ENCODE data around the gene NHERF2.
A peak's percentile ranks its signal among the peaks of the same experiment; 100 is the strongest.

NHERF2 gene

DNA sequence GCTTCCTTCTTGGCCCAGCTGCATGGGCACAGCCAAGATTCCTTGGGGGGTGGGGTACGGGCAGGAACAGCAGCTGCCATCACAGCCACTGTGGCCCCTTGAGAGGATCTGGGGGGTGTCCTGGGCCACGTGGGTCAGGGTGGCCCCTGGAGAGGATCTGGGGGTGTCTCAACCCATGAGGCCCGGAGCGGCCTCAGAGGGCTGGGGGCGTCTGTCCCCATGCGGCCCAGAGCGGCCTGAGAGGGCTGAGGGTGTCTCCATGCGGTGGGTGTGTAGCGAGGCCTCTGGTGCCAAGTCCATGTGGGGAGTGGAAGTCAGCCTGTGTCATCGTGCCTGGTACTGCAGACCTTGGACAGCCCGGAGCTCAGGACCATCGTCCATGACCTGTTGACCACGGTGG lies 34.8 kb downstream of the NHERF2 start:
- Mint-ChIP-seq H3K4me1 (no peaks in the 10 kb centered on the region), H3K27ac (no peak overlapping the region), H3K4me3 (no peak overlapping the region), H3K36me3 (peaks cover 49% of the 10 kb centered on the region), H3K9me3 (no peaks in the 10 kb centered on the region), H3K27me3 (no peaks in the 10 kb centered on the region)
- no peak for ATAC-seq

- Mint-ChIP-seq H3K4me1 (no peaks in the 10 kb centered on the region), H3K27ac (no peak overlapping the region), H3K4me3 (no peak overlapping the region), H3K27me3 (no peaks in the 10 kb centered on the region), H3K36me3 (peaks cover 48% of the 10 kb centered on the region), H3K9me3 (no peaks in the 10 kb centered on the region)
- no peak for ATAC-seq
Observed at GRCh38 chr16:2062801-2063200, 36.1 kb downstream of the NHERF2 start.

- H3K9me3 Mint-ChIP-seq = no peaks in the 10 kb centered on the region
- no peak overlapping the region for H3K27ac Mint-ChIP-seq
- H3K4me1 Mint-ChIP-seq = no peaks in the 10 kb centered on the region
- H3K4me3 Mint-ChIP-seq = no peak overlapping the region
- no peaks in the 10 kb centered on the region for H3K27me3 Mint-ChIP-seq
- peak; percentile 20 for ATAC-seq
- H3K36me3 Mint-ChIP-seq = peaks cover 41% of the 10 kb centered on the region
Observed at GRCh38 chr16:2063861-2064260, 37.2 kb downstream of the NHERF2 start.

GRCh38 chr16:2064368-2064945 lies 37.8 kb downstream of the NHERF2 start:
- Mint-ChIP-seq H3K36me3 (peaks cover 41% of the 10 kb centered on the region), H3K4me1 (no peaks in the 10 kb centered on the region), H3K27ac (no peak overlapping the region), H3K4me3 (no peak overlapping the region), H3K27me3 (no peaks in the 10 kb centered on the region), H3K9me3 (no peaks in the 10 kb centered on the region)
- no peak for ATAC-seq

- ATAC-seq = no peak
- Mint-ChIP-seq H3K36me3 (peaks cover 44% of the 10 kb centered on the region), H3K9me3 (no peaks in the 10 kb centered on the region)
Observed at GRCh38 chr16:2066139-2066538, 39.4 kb downstream of the NHERF2 start.

GRCh38 chr16:2070576-2071453 lies 44.1 kb downstream of the NHERF2 start:
- H3K27me3 Mint-ChIP-seq = no peaks in the 10 kb centered on the region
- no peaks in the 10 kb centered on the region for H3K9me3 Mint-ChIP-seq
- peak overlapping the region; percentile 39 for H3K27ac Mint-ChIP-seq
- H3K4me1 Mint-ChIP-seq = no peaks in the 10 kb centered on the region
- no peak overlapping the region for H3K4me3 Mint-ChIP-seq
- no peak for ATAC-seq
- peaks cover 66% of the 10 kb centered on the region for H3K36me3 Mint-ChIP-seq

More at GRCh38 chr16:2066139-2066538, 39.4 kb downstream of the NHERF2 start:
- Mint-ChIP-seq H3K27me3 (no peaks in the 10 kb centered on the region), H3K4me1 (no peaks in the 10 kb centered on the region), H3K27ac (no peak overlapping the region), H3K4me3 (no peak overlapping the region)

- Mint-ChIP-seq H3K36me3 (peaks cover 62% of the 10 kb centered on the region), H3K9me3 (no peaks in the 10 kb centered on the region), H3K4me1 (no peaks in the 10 kb centered on the region), H3K4me3 (no peak overlapping the region), H3K27me3 (no peaks in the 10 kb centered on the region), H3K27ac (no peak overlapping the region)
- no peak for ATAC-seq
Observed at GRCh38 chr16:2071454-2072202, 44.9 kb downstream of the NHERF2 start.

- H3K27ac Mint-ChIP-seq = no peak overlapping the region
- H3K36me3 Mint-ChIP-seq = peaks cover 63% of the 10 kb centered on the region
- no peak overlapping the region for H3K4me3 Mint-ChIP-seq
- ATAC-seq = no peak
- no peaks in the 10 kb centered on the region for H3K27me3 Mint-ChIP-seq
- H3K9me3 Mint-ChIP-seq = no peaks in the 10 kb centered on the region
- no peaks in the 10 kb centered on the region for H3K4me1 Mint-ChIP-seq
Observed at GRCh38 chr16:2072926-2073325, 46.2 kb downstream of the NHERF2 start.

GRCh38 chr16:2074071-2074470 lies 47.4 kb downstream of the NHERF2 start:
- Mint-ChIP-seq H3K27me3 (no peaks in the 10 kb centered on the region), H3K36me3 (peaks cover 70% of the 10 kb centered on the region), H3K4me3 (no peak overlapping the region), H3K27ac (no peak overlapping the region), H3K4me1 (no peaks in the 10 kb centered on the region), H3K9me3 (no peaks in the 10 kb centered on the region)
- ATAC-seq = no peak

DNA sequence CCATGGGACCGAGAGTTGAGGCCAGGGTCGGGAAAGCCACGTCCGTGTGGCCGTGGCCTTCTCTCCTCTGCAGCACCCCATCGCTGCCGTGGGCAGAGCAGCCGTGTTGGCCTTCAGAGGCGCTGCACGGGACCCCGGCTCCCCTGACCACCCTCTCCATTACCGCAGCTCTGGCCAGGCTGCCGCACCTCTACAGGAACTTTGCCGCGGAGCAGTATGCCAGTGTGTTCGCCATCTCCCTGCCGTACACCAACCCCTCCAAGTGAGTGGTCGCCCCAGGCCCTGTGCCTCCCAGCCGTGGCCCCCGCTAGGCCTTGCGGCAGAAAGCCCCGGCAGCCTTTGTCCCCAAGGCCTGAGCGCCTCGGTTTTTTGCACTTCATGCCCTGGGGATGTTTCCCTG lies 48.9 kb downstream of the NHERF2 start:
- no peak overlapping the region for H3K4me3 Mint-ChIP-seq
- no peaks in the 10 kb centered on the region for H3K9me3 Mint-ChIP-seq
- ATAC-seq = no peak
- no peaks in the 10 kb centered on the region for H3K4me1 Mint-ChIP-seq
- H3K27me3 Mint-ChIP-seq = no peaks in the 10 kb centered on the region
- peaks cover 64% of the 10 kb centered on the region for H3K36me3 Mint-ChIP-seq
- H3K27ac Mint-ChIP-seq = no peak overlapping the region

DNA sequence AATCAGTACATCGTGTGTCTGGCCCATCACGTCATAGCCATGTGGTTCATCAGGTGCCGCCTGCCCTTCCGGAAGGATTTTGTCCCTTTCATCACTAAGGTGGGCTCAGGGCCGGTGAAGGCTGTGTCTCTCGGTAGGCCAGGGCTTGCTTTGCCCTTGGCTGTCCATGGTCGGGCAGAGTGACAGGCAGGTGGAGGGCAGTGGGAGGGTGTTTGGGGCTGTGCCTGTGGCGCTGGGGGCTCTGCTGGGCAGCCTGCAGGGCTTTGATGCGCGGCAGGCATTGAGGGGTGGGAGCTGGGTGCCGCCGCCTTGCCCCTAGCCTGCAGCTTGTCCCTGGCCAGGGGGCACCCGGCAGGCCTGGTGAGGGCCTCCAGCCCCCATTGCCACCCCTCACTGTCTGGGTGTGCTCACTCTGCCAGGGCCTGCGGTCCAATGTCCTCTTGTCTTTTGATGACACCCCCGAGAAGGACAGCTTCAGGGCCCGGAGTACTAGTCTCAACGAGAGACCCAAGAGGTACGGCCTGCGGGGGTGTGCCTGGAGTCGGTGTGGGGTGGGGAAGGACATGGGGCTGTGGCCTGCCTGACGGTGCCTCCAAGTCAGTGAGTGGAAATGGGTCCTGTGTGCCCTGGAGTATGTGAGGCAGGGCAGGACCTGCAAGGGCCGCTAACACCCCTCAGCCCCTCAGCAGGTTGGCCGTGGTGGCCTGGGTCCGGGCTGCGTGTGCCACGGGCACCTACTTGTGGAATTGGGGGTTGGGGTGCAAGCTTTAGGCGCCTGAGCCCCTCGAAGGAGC lies 49.6 kb downstream of the NHERF2 start:
- ATAC-seq = no peak
- Mint-ChIP-seq H3K27me3 (no peaks in the 10 kb centered on the region), H3K9me3 (no peaks in the 10 kb centered on the region), H3K36me3 (peaks cover 58% of the 10 kb centered on the region), H3K27ac (no peak overlapping the region), H3K4me3 (no peak overlapping the region), H3K4me1 (no peaks in the 10 kb centered on the region)

DNA sequence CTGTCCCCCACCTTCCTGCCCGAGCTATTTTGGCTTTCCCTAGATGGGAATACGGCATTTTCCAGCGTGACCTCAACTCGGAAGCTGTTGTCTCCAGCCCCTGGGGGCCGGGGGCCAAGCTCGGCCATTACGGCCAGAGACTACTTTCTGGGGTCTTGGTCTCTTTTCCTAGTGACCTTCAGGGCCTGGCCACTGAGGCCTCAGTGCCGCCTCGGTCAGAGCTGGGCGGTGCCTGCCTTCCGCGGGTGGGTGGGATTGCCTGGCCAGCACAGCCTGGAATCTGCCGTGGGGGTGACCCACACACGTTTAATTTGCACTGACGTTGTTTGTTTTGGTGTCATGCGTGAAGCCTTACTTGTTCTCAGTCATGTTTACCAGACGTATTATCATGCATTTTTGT lies 50.3 kb downstream of the NHERF2 start:
- no peak for ATAC-seq
- Mint-ChIP-seq H3K4me1 (no peaks in the 10 kb centered on the region), H3K9me3 (no peaks in the 10 kb centered on the region), H3K36me3 (peaks cover 53% of the 10 kb centered on the region), H3K4me3 (no peak overlapping the region), H3K27me3 (no peaks in the 10 kb centered on the region), H3K27ac (no peak overlapping the region)

GRCh38 chr16:2077696-2078095 lies 51.0 kb downstream of the NHERF2 start:
- Mint-ChIP-seq H3K36me3 (peaks cover 55% of the 10 kb centered on the region), H3K27ac (no peak overlapping the region), H3K27me3 (no peaks in the 10 kb centered on the region), H3K4me3 (no peak overlapping the region), H3K9me3 (no peaks in the 10 kb centered on the region), H3K4me1 (no peaks in the 10 kb centered on the region)
- ATAC-seq = no peak

- Mint-ChIP-seq H3K27ac (no peak overlapping the region), H3K9me3 (no peaks in the 10 kb centered on the region), H3K4me3 (no peak overlapping the region), H3K27me3 (no peaks in the 10 kb centered on the region), H3K4me1 (no peaks in the 10 kb centered on the region), H3K36me3 (peaks cover 54% of the 10 kb centered on the region)
- ATAC-seq = no peak
Observed at GRCh38 chr16:2078096-2078495, 51.4 kb downstream of the NHERF2 start.

- Mint-ChIP-seq H3K27ac (no peak overlapping the region), H3K4me1 (no peaks in the 10 kb centered on the region), H3K36me3 (peaks cover 48% of the 10 kb centered on the region), H3K27me3 (no peaks in the 10 kb centered on the region), H3K9me3 (no peaks in the 10 kb centered on the region), H3K4me3 (no peak overlapping the region)
- ATAC-seq = no peak
Observed at GRCh38 chr16:2078691-2079090, 52.0 kb downstream of the NHERF2 start.
